RPMI8226 (cell line): ENCODE results near the gene ICOSLG.
"Not testable (repeated sequence)": the region's sequence is repeated elsewhere in the genome, so short reads cannot be mapped to it uniquely, and the experiment has no call there.

Experiments
- DNase-seq: peaks from one replicate; pipeline ENCODE4 v3.0.0-alpha.2; 2015

The ICOSLG gene

GRCh38 chr21:44263768-44264167 is 23.0 kb upstream of the ICOSLG start:
- DNase-seq: no peak

- DNase-seq: no peak
These were observed 22.5 kb upstream of the ICOSLG start for GRCh38 chr21:44263221-44263760.

GRCh38 chr21:44262338-44263056 is 21.8 kb upstream of the ICOSLG start:
- no peak for DNase-seq

- no peak for DNase-seq
These were observed 21.0 kb upstream of the ICOSLG start, which contains the start of gene DNMT3L for GRCh38 chr21:44261675-44262295. Gene DNMT3L, minus strand, starts transcription at chr21:44261897. Its CDS starts 638 bp downstream, at chr21:44261259.

- DNase-seq: no peak
These were observed 20.3 kb upstream of the ICOSLG start for GRCh38 chr21:44260791-44261631.

- DNase-seq: no peak
These were observed 19.3 kb upstream of the ICOSLG start for GRCh38 chr21:44260066-44260465.

GRCh38 chr21:44259082-44259705 is 18.5 kb upstream of the ICOSLG start:
- DNase-seq: no peak

- no peak for DNase-seq
These were observed 17.4 kb upstream of the ICOSLG start for GRCh38 chr21:44258056-44258725.

- DNase-seq: no peak
These were observed 14.8 kb upstream of the ICOSLG start for GRCh38 chr21:44255511-44255981.

GRCh38 chr21:44253832-44254710 is 13.3 kb upstream of the ICOSLG start:
- no peak for DNase-seq

- not testable (repeated sequence) for DNase-seq
These were observed 8.7 kb upstream of the ICOSLG start for GRCh38 chr21:44249204-44250037.

GRCh38 chr21:44247904-44248303 is 7.2 kb upstream of the ICOSLG start:
- DNase-seq: not testable (repeated sequence)

- DNase-seq: not testable (repeated sequence)
These were observed 3.2 kb upstream of the ICOSLG start for GRCh38 chr21:44243980-44244379.

- DNase-seq: not testable (repeated sequence)
These were observed 538 bp upstream of the ICOSLG start for GRCh38 chr21:44241281-44241680.

- DNase-seq: not testable (repeated sequence)
These were observed 390 bp downstream of the ICOSLG start for GRCh38 chr21:44240353-44240752.

GRCh38 chr21:44229561-44229960 is 11.2 kb downstream of the ICOSLG start:
- DNase-seq: not testable (repeated sequence)

- DNase-seq: not testable (repeated sequence)
These were observed 12.6 kb downstream of the ICOSLG start for GRCh38 chr21:44228109-44228508.

- DNase-seq: not testable (repeated sequence)
These were observed 13.1 kb downstream of the ICOSLG start for GRCh38 chr21:44227614-44228013.

GRCh38 chr21:44225605-44226004 is 15.1 kb downstream of the ICOSLG start:
- DNase-seq: not testable (repeated sequence)

GRCh38 chr21:44223334-44223733 is 17.4 kb downstream of the ICOSLG start:
- DNase-seq: not testable (repeated sequence)
